Right lobe of liver (tissue), 6 donors: ENCODE results near the gene RGL2. TPM values are rescaled to one million over a fixed set of nuclear protein-coding genes. Genes with fewer than 3 reads are reported as not detected.
A peak's percentile ranks its signal among the peaks of the same experiment; 100 is the strongest.
"Not testable (repeated sequence)": the region's sequence is repeated elsewhere in the genome, so short reads cannot be mapped to it uniquely, and the experiment has no call there.

Source experiments
- ATAC-seq, 4 donors: fragments of 200-7000 bp; cut with Tn5 transposase; one replicate each; pipeline ENCODE4 v1.9.1; 2020; ENCODE audit warnings: mild to moderate bottlenecking in 4 of 4, moderate library complexity in 4 of 4
- DNase-seq, 3 donors: peaks; one replicate each; pipeline ENCODE4 v3.0.0-alpha.2; 2020
- H3K27ac ChIP-seq, 3 donors: fragments of 200-600 bp; one replicate each; pipeline ENCODE4 v1.8.0; 2022
- H3K27me3 ChIP-seq, 2 donors: fragments of 200-600 bp; one replicate each; pipeline ENCODE4 v1.8.0; 2022
- H3K36me3 ChIP-seq, 4 donors: fragments of 200-600 bp; sonication (generic) in 1 of 4; one replicate each; pipeline versions ENCODE4 v1.5.1 to v1.8.0; 2017 to 2022; ENCODE audit warnings: control low read depth in 1 of 4
- H3K4me1 ChIP-seq, 4 donors: fragments of 200-600 bp; sonication (generic) in 1 of 4; one replicate each; pipeline versions ENCODE4 v1.5.1 to v1.8.0; 2017 to 2022; ENCODE audit warnings: control low read depth in 1 of 4
- H3K4me3 ChIP-seq, 3 donors: fragments of 200-600 bp; one replicate each; pipeline ENCODE4 v1.8.0; 2022
- H3K9me3 ChIP-seq, 4 donors: fragments of 200-600 bp; sonication (generic) in 1 of 4; one replicate each; pipeline versions ENCODE4 v1.5.1 to v1.8.0; 2017 to 2022; ENCODE audit warnings: control low read depth in 1 of 4
- POLR2A ChIP-seq: fragments of 450-650 bp; IDR thresholded peaks from one replicate; pipeline ENCODE4 v1.6.1; 2017; ENCODE audit warnings: antibody characterized with exemption, mild to moderate bottlenecking
- WGBS: methylation state at CpG from one replicate; pipeline ENCODE4 v1.1.6; 2018; ENCODE audit warnings: low coverage, low lambda C conversion rate; ENCODE audit not compliant: insufficient coverage; ENCODE audit errors: missing lambda C conversion rate; 5-methylcytosine and 5-hydroxymethylcytosine counted together
- intact Hi-C, 2 donors: fragments of 100-400 bp; cut with DNase I; formaldehyde crosslinking; loops; one replicate each; pipeline versions ENCODE4 v1.11.2 to v1.14.1; 2022
- total RNA-seq, 6 experiments: library from RNA; depleted of rRNA in 2 of 6; stranded (reverse); fragments of >200 nt in 2 of 6; fragmentation: NEBNext Ultra II Directional in 3 of 6; extraction: Animal tissue kit (Norgen Biotek cat#: 25700) in 3 of 6; gene quantifications; one replicate each; pipeline versions ENCODE4 v1.1.0 to v1.2.4, GENCODE V29; 2016 to 2023
- TF ChIP-seq, protein P1 (sequence below), 4 donors: fragments of 200-600 bp in 3 of 4; fragments of 450-650 bp in 1 of 4; IDR thresholded peaks; one replicate each; pipeline versions ENCODE4 v1.5.1 to v1.8.0; 2016 to 2022; ENCODE audit warnings: antibody characterized with exemption in 4 of 4, mild to moderate bottlenecking in 2 of 4
- donor health status: DM: no; HTN: yes; CAD: no.
- donor health status: DM: no; HTN: no; CAD: no.
- donor health status: DM: no; HTN: no; CAD: no.
- donor health status: DM: no; HTN: yes; CAD: no.
- donor health status: DM: no; HTN: yes; CAD: no.

The RGL2 gene
- total RNA-seq, 6 experiments from 2014 or later = 15.1 to 30.6 (median 23.3) TPM

GRCh38 chr6:33271468-33272274, 27.1 kb downstream of the RGL2 start, which contains the start of the genes RPS18 and VPS52:
Gene RPS18 (plus strand): TSS chr6:33272075. CDS start chr6:33272120, 45 bp downstream.
Gene VPS52 (minus strand): TSS chr6:33271876. CDS start chr6:33271675, 201 bp downstream.
- no peaks in the 10 kb centered on the region for H3K27me3 ChIP-seq
- intact Hi-C loops = no loop called here
- peaks cover 2 to 48% (median 21%) of the 10 kb centered on the region in 4 donors for H3K4me1 ChIP-seq

DNA sequence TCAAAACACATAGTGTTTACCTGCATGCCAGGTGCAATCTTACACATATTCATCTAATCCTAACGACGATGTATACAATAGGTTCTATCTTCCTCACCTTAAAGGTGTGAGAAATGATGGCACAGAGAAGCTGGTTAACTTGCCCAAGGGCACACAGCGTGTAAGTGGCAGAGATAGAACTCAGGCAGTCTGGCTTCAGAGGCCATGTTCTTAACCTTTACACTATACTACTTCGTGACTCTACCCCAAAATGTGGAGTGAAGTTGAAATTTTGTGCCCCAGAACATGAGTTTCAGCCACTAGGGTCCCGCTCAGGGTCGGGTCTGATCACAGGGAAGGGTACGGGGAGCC, 27.6 kb downstream of the RGL2 start:
- H3K36me3 ChIP-seq = peaks cover 6 to 55% (median 14%) of the 10 kb centered on the region in 4 donors
- TF ChIP-seq POLR2A = no peak
- TF ChIP-seq, protein P1, sequence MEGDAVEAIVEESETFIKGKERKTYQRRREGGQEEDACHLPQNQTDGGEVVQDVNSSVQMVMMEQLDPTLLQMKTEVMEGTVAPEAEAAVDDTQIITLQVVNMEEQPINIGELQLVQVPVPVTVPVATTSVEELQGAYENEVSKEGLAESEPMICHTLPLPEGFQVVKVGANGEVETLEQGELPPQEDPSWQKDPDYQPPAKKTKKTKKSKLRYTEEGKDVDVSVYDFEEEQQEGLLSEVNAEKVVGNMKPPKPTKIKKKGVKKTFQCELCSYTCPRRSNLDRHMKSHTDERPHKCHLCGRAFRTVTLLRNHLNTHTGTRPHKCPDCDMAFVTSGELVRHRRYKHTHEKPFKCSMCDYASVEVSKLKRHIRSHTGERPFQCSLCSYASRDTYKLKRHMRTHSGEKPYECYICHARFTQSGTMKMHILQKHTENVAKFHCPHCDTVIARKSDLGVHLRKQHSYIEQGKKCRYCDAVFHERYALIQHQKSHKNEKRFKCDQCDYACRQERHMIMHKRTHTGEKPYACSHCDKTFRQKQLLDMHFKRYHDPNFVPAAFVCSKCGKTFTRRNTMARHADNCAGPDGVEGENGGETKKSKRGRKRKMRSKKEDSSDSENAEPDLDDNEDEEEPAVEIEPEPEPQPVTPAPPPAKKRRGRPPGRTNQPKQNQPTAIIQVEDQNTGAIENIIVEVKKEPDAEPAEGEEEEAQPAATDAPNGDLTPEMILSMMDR (IDR thresholded peaks at IDR 0.05) = no peak
- H3K4me1 ChIP-seq = peaks cover 1 to 42% (median 18%) of the 10 kb centered on the region in 4 donors
- peak overlapping the region; percentile 87 to 90 (median 89) for H3K27ac ChIP-seq
- H3K4me3 ChIP-seq = peak overlapping the region; percentile 60 to 95 (median 91)
- no peaks in the 10 kb centered on the region for H3K9me3 ChIP-seq
- H3K27me3 ChIP-seq = no peaks in the 10 kb centered on the region
- ATAC-seq = peak in 3 of 4 donors; percentile 7 to 33 (median 15)
- intact Hi-C loops = no loop called here
- DNase-seq = no peak
- WGBS = 1% methylated on average over 6 of the region's 7 CpGs

More at GRCh38 chr6:33271468-33272274, 27.1 kb downstream of the RGL2 start, which contains the start of the genes RPS18 and VPS52:
- peak; percentile 89 to 95 (median 93) for DNase-seq
- peak within 1 kb of the TSS; percentile 60 to 95 (median 91) for H3K4me3 ChIP-seq
- H3K9me3 ChIP-seq = no peaks in the 10 kb centered on the region
- peaks cover 2 to 55% (median 14%) of the 10 kb centered on the region in 4 donors for H3K36me3 ChIP-seq
- H3K27ac ChIP-seq = peak within 1 kb of the TSS; percentile 87 to 90 (median 89)
- TF ChIP-seq POLR2A = peak; percentile 93
- TF ChIP-seq, protein P1 (IDR thresholded peaks at IDR 0.05) = no peak
- peak; percentile 93 to 95 (median 93) for ATAC-seq
- 2% methylated on average over 24 of the region's 48 CpGs for WGBS

- Histone ChIP-seq H3K9me3 (no peaks in the 10 kb centered on the region), H3K27ac (no peak overlapping the region), H3K27me3 (no peaks in the 10 kb centered on the region), H3K4me3 (no peak overlapping the region), H3K4me1 (no peaks in the 10 kb centered on the region), H3K36me3 (peaks cover 6 to 70% (median 14%) of the 10 kb centered on the region in 4 donors)
- WGBS = 92% methylated on average over 6 of the region's 7 CpGs
- peak in 1 of 4 donors; percentile 19 for ATAC-seq
- intact Hi-C loops = no loop called here
- no peak for DNase-seq
- no peak for TF ChIP-seq POLR2A
- TF ChIP-seq, protein P1 (IDR thresholded peaks at IDR 0.05) = no peak
Observed at GRCh38 chr6:33264015-33264414, 34.7 kb downstream of the RGL2 start.

- intact Hi-C loops, H3K4me3 ChIP-seq, H3K27ac ChIP-seq, H3K9me3 ChIP-seq, H3K27me3 ChIP-seq, H3K4me1 ChIP-seq, ATAC-seq, DNase-seq: not testable (repeated sequence)
- 93% methylated on average over 3 of the region's 3 CpGs for WGBS
- H3K36me3 ChIP-seq = peaks cover 6 to 56% (median 11%) of the 10 kb centered on the region in 4 donors
Observed at GRCh38 chr6:33262490-33262889, 36.3 kb downstream of the RGL2 start.

DNA sequence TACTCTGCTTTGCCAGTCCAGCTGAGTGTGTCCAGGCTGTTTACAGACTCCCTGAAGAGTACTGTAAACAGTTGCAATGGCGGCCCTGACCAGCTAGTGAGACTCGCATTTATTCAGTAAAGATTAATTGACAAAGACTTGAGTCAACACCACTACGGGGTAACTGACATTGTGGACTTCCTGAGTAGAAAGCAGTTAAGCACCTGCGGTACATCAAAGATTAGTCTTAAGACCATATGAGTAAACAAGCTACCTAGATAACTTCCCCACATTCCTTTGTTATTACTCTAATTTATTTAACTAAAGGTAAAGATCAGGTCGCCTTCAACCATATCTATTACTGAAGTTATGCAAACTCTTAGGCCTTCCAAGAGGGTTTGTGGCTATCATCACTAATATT, 39.7 kb downstream of the RGL2 start:
- Histone ChIP-seq H3K27me3 (no peaks in the 10 kb centered on the region), H3K4me1 (no peaks in the 10 kb centered on the region), H3K27ac (no peak overlapping the region), H3K9me3 (no peaks in the 10 kb centered on the region), H3K36me3 (peaks cover 0 to 34% (median 4%) of the 10 kb centered on the region in 4 donors), H3K4me3 (no peak overlapping the region)
- 90% methylated on average over 5 of the region's 5 CpGs for WGBS
- TF ChIP-seq, protein P1 (IDR thresholded peaks at IDR 0.05) = no peak
- no peak for TF ChIP-seq POLR2A
- intact Hi-C loops = no loop called here
- ATAC-seq (no peak), DNase-seq (no peak)
